ENCODE measurements around the gene DEPP1.

Gene DEPP1

DNA sequence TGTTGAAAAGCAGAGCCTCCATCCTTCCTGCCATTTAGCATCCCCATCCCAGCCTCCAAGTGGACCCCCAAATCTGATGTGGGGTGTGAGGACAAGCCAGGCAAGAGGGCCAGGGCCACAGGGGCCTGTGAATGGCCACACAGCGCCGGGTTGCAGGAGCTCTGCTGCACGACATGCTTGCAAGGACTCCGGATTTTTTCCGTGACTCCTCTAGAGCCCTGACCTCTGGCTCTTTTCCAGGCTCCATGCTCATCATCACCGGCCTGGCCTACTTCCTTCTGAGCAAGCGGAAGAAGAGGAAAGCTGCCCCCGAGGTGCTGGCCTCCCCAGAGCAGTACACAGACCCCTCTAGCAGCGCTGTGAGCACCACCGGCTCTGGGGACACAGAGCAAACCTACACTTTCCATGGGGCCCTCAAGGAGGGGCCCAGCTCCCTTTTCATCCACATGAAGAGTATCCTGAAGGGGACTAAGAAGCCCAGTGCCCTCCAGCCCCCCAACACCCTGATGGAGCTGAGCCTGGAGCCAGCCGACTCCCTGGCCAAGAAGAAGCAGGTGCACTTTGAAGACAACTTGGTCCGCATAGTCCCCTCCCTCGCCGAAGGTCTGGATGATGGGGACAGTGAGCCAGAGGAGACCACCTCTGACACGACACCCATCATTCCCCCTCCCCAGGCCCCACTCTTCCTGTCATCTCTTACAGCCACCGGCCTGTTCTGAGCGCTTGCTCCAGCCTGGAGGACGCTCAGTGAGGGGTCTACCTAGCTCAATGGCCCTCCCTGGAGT, 44.0 kb downstream of the DEPP1 start:
- no peak for DNase-seq (ENCODE audit: low read depth, low spot score)

DNA sequence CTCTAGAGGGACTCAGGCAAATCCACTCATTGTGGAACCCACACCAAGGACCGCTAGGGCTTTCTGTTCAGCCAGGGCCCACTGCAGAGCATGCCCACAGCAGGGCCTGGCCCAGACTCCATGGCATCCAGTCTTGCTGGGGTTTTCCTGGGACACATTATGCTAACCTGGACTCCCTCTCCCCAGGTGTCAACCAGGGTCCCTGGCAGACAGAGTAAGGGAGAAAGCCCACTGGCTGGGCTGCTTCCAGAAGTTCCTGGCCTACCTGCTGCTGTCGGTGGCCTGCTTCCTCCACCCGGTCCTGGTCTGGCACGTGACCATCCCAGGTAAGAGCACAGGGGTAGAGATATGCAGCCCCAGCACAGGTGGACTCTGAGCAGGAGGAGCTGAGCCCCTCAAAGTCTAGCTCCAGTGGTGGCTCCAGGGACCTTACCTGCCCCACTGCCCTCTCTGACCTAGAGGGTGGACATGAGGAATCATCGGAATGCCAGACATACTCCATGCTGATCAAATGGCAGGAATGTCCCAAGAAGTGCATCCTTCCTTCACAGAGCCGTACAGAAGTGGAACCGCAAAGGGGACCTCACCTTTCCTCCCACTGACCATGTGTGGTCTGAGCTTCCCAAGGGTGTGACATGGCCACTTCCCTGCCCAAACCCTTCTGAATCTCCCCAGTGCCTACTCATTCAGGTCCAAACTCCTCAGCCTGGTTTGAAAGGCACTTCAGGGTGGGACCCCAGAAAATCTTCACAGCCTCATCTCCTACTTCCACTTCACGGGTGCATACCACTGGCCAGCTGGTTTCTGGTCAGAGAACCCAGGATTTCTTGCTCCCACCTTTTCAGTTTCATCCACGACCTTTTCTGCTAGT, 44.9 kb downstream of the DEPP1 start:
- DNase-seq (ENCODE audit: low read depth, low spot score), result no peak

GRCh38 chr10:44932517-44933450, 45.8 kb downstream of the DEPP1 start:
- DNase-seq (ENCODE audit: low read depth, low spot score), result peak; percentile 93

DNA sequence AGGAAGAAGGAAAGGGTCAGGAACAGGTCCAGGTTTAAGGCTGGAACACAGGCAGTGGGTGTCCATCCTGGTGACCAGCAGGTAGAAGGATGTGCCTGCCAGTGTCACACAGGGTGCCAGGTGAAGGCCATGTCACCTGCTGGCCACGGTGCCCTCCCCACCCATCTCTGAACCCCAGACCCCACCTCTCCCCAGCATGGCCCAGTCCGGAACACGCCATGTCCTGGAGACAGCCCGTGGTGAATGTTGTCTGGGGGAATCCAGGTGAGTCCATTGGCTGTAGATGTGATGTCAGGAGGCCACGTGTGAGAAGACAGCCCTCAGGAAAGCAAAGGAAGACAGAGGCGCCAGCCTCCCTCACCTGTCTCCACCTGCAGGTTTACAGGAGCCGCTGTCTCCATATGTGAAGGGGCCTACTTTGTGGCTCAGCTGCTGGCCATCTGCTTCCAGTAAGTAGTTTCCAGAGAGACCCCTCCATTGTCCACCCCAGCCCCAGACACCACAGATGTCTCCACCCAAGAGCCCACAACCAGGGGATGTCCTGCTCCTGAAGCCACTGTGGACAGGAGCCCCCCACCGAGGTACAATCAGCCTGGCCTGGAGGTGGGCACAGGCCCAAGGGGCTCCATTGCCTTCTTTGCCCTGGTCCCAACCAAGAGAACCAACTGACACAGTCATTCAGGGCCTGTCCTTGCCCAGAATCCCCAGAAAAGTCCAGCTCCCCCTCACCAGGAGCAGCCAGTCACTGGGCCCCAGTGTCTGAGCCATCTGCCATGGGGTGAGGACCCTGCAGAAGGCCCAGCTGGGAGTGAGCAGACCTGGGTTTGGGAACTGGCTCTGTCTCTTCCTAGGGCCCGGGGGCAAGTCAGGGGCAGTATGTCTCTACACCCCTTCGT, 46.7 kb downstream of the DEPP1 start:
- DNase-seq (ENCODE audit: low read depth, low spot score), result no peak

DNA sequence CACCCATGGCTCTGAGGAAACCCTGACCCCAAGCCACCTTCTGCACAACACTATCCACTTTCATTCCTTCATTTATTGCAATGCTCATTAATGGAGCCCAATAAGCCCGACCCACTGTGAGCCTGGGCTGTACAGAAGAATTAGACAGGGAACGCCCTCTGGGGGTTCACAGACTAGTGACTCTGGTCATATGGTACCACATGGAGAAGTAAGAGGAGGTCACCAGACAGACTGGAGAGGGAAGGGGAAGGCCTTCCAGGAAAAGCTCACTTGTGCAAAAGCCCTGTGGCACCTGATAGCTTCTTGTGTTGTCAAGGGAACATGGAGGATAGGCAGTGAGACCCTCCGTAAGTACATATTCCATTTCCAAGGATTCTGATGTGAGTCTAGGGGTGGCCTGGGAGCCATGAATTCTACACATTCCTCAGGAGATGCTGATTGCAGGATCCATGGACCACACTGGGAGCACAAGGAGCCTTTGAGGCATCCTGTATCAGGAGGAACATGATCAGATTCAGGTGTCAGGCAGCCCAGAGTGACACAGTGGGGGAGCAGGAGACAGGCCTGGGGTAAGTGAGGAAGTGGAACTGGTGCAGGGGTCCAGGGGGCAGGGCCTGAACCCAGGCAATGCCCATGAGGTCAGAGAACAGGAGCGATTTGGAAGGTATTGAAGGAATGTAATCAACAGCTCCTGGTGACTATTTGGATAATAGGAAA, 47.5 kb downstream of the DEPP1 start:
- DNase-seq (ENCODE audit: low read depth, low spot score), result no peak

- DNase-seq (ENCODE audit: low read depth, low spot score), result no peak
These were observed 49.0 kb downstream of the DEPP1 start for GRCh38 chr10:44929356-44930255.

DNA sequence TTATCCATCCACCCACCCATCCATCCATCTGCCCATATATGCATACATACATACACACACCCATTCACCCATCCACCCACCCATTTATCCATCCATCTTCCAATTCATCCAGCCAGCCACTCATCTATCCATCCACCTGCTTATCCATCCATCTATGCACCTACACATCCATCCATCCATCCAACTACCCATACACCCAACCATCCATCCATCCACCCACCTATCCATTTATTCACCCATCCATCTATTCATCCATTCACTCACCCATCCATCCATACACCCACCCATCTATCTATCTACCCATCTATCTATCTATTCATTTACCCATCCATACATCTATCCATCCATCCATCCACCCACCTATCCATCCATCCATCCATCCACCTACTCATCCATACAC, 50.1 kb downstream of the DEPP1 start:
- no peak for DNase-seq (ENCODE audit: low read depth, low spot score)

GRCh38 chr10:44927352-44927751, 51.3 kb downstream of the DEPP1 start:
- no peak for DNase-seq (ENCODE audit: low read depth, low spot score)

DNA sequence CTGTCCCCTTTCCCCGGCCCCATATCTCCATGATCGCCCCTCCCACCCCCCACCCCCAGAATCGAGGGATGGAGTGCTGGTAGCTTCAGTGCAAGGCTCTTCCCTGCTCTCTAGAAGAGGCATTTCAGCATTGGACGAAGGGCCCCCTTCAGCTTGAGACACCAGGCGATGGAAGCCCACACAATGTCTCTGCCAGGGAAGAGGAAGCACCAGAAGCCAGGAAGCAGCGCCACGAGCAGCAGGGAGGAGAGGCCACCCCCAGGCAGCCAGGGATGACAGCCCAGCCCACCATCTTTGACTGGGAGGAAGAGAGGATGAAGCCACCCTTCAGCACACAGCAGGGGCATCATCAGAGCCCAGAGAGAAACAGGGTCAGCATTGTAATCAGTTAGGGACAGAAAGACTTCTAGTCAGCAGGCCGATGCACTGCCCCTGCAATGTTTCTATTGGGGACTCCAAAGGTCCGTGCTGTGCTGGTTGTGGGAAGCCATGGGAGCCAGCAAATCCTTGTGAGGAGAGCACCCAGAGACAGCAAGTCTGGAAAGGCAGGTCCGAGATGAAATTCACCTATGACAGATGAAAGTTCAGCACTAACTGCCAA, 51.8 kb downstream of the DEPP1 start:
- DNase-seq (ENCODE audit: low read depth, low spot score), result no peak
